Inferior parietal cortex (tissue), 1 donor: Measurements from ENCODE around the gene GNL1.
A peak's percentile ranks its signal among the peaks of the same experiment; 100 is the strongest.
"Not testable (repeated sequence)": the region's sequence is repeated elsewhere in the genome, so short reads cannot be mapped to it uniquely, and the experiment has no call there.

Source experiments
- DNase-seq: peaks from one replicate; pipeline ENCODE4 v3.0.0-alpha.2; 2016; ENCODE audit errors: extremely low spot score

GNL1 gene

DNA sequence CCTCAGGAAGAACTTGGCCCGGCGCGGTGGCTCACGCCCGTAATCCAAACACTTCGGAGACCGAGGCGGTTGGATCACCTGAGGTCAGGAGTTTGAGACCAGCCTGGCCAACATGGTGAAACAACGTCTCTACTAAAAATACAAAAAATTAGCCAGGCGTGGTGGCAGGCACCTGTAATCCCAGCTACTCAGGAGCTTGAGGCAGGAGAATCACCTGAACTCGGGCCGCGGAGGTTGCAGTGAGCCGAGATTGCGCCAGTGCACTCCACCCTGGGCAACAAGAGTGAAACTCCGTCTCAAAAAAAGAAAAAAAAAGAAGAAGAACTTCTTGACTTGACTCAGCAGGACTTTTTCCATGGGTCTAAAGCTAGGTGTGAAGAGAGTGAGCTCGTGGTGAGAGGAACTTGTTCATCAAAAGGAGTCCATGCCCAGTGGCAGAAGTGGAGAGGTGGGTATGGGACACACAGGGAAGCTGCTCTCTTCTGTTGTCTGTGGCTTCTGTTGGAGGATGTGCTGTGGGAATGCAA, 26.9 kb downstream of the GNL1 start:
- not testable (repeated sequence) for DNase-seq

DNA sequence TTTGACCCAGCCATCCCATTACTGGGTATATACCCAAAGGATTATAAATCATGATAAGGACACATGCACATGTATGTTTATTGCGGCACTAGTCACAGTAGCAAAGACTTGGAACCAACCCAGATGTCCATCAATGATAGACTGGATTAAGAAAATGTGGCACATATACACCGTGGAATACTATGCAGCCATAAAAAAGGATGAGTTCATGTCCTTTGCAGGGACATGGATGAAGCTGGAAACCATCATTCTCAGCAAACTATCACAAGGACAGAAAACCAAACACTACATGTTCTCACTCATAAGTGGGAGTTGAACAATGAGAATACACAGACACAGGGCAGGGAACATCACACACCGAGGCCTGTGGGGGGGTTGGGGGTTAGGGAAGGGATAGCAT, 29.8 kb downstream of the GNL1 start:
- not testable (repeated sequence) for DNase-seq

DNA sequence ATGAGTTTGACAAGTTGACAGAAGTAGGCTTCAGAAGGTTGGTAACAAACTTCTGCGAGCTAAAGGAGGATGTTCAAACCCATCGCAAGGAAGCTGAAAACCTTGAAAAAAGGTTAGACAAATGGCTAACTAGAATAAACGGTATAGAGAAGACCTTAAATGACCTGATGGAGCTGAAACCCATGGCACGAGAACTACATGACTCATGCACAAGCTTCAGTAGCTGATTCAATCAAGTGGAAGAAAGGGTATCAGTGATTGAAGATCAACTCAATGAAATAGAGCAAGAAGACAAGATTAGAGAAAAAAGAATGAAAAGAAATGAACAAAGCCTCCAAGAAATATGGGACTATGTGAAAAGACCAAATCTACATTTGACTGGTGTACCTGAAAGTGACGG, 34.3 kb downstream of the GNL1 start:
- DNase-seq, result not testable (repeated sequence)

DNA sequence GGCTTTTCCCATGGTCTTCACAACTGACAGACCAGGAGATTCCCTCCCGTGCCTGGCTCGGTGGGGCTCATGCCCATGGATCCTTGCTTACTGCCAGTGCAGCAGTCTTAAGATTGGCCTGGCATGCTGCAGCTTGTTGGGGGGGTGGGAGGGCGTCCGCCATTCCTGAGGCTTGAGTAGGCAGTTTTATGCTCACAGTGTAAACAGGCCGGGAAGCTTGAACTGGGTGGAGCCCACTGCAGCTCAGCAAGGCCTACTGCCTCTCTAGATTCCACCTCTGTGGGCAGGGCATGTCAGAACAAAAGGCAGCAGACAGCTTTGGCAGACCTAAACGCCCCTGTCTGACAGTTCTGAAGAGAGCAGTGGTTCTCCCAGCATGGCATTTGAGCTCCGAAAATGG, 35.2 kb downstream of the GNL1 start:
- DNase-seq, result not testable (repeated sequence)

DNA sequence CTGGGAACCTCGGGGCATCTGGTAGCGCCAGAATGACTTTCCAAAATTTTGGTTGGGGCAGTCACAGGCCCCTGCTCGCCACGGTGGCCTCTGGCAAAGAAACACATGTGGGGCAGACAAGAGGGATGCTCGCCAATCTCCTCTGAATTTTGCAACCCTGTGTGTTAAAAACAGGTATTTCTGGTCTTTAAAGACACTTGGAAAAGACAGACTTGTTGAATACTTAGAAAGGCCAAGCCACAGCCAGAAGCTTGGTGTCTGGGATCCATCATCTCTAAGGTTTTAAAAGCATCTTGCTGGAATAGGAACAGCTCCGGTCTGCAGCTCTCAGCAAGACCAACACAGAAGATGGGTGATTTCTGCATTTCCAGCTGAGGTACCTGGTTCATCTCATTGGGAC, 35.8 kb downstream of the GNL1 start:
- DNase-seq, result no peak

DNA sequence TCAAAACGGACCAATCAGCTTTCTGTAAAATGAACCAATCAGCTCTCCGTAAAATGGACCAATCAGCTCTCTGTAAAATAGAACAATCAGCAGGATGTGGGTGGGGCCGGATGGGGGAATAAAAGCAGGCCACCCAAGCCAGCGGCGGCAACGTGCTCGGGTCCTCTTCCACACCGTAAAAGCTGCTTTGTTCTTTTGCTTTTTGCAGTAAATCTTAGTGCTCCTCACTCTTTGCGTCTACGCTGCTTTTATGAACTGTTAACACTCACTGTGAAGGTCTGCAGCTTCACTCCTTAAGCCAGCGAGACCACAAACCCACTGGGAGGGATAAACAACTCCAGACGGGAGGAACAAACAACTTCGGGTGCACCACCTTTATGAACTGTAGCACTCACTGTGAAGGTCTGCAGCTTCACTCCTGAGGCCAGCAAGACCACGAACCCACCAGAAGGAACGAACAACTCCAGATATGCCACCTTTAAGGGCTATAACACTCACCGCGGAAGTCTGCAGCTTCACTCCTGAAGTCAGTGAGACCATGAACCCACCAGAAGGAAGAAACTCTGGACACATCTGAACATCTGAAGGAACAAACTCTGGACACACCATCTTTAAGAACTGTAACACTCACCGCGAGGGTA, 37.7 kb downstream of the GNL1 start:
- not testable (repeated sequence) for DNase-seq

DNA sequence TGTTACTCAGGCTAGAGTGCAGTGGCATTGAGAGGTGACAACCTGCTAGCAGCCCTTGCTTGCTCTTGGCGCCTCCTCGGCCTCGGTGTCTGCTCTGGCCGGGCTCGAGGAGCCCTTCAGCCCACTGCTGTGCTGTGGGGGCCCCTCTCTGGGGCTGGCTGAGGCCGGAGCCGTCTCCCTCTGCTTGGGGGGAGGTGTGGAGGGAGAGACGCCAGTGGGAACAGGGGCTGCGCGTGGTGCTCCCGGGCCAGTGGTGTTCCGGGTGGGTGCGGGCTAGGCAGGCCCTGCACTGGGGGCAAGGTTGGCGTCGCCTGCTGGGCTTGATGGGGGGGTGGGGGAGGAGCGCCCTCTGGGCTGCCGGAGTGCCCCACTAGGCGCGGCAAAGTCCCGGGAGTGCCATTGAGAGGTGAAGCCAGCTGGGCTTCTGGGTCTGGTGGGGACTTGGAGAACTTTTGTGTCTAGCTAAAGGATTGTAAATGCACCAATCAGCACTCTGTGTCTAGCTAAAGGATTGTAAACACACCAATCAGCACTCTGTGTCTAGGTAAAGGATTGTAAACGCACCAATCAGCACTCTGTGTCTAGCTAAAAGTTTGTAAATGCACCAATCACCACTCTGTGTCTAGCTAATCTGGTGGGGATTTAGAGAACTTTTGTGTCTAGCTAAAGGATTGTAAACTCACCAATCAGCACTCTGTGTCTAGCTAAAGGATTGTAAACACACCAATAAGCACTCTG, 38.4 kb downstream of the GNL1 start:
- not testable (repeated sequence) for DNase-seq

DNA sequence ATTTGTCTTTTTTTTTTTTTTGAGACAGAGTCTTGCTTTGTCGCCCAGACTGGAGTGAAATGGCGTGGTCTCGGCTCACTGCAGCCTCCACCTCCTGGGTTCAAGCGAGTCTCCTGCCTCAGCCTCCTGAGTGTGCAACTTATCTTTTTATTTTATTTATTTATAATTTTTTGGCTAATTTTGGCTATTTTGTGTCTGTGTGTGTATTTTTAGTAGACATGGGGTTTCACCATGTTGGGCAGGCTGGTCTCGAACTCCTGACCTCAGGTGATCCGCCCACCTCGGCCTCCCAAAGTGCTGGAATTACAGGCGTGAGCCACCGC, 39.6 kb downstream of the GNL1 start:
- DNase-seq, result not testable (repeated sequence)

DNA sequence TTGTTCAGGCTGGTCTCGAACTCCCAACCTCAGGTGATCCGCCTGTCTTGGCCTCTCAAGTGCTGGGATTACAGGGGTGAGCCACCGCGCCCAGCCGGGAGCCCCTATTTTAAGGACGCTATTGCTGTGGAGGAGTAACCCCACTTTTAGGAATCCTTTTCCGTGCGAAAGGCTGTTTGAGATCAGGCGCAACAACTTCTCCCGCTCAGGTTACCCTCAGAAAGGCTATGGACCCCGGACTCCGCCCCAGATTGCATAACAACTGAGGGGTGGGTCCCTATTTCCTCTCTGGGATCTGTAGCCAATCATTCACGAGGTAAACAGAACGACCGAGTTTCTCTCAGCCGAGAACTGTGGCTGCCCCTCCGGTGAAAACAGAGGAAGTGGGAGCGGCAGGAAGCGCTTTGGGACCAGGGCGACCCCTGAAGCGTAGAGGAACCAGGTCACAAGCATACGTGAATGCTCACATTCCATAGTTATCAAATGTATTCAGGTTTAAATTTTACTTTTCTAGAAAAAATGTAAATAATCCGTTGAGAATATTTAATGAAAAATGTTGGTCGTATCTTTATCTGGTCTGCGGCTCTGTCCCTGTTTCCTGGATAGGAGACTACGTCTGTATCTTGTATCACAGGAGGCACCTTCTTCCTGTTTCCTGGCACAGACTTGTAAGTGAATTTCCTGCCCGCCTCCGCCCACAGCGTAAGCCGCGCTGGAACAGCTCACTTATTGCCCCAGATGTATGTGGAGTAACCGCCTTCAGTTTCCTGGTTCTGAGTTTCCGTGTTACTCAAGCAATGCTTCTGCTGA, 40.1 kb downstream of the GNL1 start:
- peak; percentile 76 for DNase-seq

DNA sequence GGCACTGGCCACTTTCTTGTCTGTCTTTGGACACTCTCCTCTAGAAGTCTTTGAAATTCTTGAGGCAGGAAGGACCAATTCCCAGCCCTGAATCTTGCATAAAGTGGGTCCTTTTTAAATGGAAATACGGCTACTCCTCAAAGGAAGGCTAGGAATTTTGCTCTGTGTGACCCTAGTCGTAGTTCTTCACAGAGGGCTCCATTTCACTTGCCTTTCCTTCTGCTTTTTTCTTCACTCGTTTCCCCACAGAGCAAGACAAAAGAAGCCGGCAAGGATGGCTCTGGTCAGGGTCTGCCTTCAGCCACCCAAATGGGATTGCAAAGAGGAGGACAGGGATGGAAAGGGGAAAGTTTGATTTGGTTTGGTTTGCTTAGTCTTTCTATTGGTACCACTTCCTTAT, 41.2 kb downstream of the GNL1 start:
- no peak for DNase-seq

DNA sequence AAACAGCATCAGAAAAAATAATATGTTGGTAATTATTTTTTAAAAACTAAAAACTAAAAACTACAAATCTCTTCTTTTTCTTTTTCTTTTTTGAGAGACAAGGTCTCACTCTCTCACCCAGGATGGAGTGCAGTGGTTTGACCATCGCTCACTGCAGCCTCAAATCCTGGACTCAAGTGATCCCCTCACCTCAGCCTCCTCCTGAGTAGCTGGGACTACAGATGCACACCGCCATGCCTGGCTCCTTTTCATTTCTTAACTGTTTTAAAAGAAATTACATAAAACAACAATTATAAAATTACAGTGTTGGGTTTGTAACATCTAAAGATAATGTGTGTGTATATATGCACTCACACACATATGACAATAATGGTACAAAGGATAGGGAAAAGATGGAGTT, 42.8 kb downstream of the GNL1 start:
- DNase-seq, result no peak

DNA sequence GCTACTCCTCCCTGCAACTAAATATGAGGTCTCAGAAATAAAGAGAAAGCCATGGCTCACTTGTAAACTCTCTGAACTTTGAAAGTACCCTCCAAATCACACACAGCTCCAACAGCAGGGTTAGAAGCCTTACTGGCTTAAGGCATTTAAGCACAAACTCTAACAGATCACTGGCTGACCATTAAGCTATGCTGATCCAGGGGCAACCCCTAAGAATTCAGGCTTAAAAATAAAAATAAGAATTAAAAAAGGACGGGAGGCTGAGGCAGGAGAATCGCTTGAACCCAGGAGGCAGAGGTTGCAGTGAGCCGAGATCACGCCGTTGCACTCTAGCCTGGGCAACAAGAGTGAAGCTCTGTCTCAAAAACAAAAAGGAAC, 45.1 kb downstream of the GNL1 start:
- DNase-seq, result no peak

DNA sequence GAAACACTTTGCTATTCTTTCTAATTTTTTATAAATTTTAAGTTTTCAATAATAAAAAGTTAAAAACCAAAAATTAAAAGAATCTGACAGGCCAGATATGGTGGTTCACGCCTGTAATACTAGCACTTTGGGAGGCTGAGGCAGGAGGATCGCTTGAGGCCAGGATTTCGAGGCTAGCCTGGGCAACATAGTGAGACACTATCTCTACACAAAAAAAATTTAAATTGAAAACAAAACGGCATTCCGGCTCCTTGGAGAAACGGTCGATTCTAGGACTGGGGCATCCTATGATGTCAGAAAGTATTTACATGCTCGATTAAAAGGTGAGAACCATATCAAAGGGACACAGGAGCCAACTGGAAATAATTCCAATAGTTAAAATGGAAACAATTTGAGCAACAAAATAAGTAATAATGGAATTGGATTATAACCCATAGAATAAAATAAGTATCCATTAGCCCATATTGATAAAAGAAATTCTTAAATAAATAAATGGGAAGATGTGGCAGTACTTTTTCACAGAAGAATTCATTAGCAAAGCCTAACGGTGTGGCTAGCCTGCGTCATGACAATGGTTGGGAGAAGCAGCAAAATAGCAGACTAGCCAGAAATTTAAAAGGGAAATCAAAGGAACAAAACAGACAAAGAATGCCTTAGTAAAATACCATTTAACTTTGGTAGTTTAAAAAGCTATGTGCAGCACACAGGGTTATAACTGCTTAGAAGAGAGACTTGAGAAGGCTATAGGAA, 45.7 kb downstream of the GNL1 start:
- no peak for DNase-seq

DNA sequence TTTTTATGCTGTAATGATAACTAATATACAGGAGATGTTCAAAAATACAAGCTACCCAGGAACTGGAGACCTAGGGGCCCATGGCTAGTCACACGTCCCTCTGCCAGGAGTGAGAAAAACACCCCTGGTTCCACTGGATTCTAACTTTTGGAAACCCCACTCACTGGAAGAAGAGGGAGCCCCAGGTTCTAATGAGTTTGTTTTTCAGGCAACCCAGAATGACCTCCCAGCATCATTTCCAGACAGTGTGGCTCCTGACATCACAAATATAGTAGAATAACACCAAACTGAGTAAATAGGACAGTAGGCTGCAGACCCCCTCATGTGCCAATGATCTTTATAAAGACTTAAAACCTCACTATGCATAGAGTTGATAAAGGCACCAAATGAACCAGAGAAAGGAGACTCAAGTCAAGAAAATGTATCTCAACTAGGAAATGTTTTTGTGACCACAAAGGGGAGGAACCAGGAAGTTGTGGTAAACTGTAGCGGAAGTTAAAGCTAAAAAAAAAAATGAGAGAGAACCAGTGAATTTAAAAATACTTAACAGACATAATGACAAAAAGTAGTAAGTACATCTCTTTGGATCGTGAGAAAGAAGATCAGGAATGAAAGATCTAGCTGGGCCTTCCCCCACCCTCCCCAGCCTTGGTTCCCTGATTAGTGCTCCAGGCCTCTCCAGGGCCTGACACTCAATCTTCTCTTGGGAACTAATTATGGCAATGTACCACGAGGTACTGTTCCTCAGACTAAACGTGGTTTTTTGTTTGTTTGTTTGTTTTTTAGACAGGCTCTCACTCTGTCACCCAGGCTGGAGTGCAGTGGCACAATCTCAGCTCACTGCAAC, 47.2 kb downstream of the GNL1 start:
- no peak for DNase-seq

DNA sequence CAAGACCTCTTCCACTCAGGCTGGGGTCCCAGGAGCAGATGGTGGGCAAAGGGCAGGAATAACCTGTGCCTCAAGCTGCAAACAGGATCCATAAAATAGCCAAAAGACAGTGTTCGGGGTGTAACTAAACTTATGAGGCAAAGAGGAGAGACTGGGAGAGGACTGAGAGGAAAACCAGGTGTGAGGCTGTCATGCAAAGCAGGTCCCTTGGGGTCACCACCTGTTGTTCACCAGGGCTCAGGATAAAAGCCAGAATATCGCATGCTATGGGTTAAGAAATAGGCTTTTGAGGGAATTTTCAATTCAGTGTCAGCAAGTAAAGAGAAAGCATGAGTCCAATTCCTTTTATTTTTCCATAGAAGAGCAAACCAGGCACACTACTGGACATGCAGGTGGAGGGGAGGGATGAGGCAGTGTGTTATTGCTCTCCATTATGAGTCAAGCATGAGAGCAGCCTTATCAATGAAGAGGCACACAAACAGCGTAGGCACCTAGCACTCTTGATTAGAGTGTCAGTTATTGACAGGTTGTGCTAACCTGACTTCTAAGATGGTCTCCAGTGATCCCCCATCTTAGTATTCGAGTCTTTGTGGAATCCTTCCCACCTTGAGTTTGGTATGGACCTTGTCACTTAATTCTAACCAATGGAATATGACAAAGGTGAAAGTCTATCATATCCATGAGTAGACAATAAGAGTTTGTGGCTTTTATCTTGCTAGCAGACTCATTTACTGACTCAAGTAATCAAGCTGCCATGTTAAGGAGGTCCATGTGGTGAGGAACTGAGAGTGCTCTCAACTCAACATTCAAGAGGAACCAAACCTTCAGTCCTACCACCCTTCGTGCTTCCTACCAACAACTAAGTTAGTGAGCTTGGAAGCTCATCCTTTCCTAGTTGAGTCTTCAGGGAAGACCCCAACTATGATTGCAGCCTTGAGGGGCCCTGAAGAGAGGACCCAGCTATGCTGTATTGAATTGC, 48.2 kb downstream of the GNL1 start:
- DNase-seq, result no peak

DNA sequence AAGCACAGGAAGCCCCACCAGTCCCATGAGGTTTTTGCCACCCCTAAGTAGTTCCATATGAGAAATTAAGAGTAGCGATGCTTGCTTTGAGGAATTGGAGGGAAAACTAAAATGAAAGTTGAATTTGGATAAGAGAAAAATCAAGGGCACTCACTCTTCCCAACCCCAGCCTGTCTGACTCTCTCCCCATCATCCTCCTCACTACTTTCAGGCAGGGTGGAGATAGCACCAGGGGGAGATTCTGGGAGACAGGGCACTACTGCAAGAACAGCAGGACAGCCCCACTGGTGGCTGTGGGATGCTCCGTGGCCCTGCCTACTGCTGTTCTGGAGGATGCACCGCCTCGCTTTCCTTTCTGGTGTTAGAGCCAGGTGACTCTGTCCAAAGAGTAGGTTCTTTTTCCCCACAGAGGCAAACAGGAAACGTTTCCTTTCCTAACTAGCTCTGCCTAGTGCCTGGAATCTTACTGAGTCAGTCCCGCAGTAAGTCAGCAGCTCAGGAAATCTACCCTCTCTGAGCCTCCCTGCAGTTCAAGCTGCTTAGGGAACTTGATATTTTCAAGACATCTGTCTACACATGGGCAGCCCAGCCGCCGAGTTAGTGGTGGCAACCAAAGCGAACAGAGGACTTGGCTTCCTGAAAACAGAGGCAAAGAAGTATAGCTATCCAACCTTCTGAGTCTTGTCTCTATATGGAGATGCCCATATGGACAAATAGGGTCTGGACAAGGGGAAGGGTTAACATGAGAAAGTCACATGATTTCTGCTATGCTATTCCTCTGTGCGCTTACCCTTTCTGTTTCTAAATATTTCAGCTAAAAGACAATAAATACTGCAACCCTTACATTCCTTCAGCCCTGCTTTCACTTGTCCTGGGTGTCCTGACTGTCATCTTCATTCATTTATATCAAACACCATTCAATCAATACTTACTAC, 55.6 kb downstream of the GNL1 start:
- DNase-seq, result no peak

DNA sequence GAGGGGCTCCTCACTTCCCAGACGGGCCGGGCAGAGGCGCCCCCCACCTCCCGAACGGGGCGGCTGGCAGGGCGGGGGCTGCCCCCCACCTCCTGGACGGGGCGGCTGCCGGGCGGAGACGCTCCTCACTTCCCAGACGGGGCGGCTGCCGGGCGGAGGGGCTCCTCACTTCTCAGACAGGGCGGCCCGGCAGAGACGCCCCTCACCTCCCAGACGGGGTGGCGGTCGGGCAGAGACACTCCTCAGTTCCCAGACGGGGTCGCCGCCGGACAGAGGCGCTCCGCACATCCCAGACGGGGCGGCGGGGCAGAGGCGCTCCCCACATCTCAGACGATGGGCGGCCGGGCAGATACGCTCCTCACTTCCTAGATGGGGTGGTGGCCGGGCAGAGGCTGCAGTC, 57.6 kb downstream of the GNL1 start:
- DNase-seq, result not testable (repeated sequence)

DNA sequence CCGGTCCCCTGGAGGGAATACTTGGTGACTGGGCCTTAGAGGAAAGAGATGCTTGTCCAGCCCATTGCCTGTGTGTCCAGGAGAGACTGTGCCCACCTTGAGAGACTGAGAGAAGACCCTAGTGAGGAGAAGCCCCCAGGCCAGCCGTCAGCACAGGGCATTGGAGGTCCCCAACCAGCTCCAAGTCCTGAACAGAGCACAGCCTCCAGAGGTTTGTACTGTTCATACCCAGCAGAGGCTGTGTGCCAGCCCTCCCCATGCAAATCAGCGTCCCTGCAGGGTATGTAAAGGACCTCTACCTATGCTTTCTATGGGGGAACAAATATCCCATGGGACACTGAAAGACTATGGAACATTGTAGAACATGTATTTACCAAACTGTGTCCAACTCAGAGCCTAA, 58.6 kb downstream of the GNL1 start:
- no peak for DNase-seq

DNA sequence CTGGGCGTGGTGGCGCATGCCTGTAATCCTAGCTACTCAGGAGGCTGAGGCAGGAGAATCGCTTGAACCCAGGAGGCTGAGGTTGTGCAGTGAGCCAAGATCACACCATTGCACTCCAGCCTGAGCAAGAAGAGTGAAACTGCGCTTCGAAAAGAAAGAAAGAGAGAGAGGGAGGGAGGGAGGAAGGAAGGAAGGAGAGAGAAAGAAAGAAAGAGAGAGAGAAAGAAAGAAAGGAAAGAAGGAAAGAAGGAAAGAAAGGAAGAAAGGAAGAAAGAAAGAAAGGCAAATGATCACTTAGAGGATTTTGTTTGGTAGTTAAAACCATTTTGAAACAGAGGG, 59.1 kb downstream of the GNL1 start:
- DNase-seq, result not testable (repeated sequence)
